ENCODE results near the gene TMEM204.

GRCh38 chr16:1510272-1510671 lies 23.2 kb upstream of the TMEM204 start:
- TF ChIP-seq CTCF (IDR thresholded peaks at IDR 0.05; ENCODE audit: poor library complexity, severe bottlenecking) (no peak), REST (IDR thresholded peaks at IDR 0.05; ENCODE audit: borderline replicate concordance) (no peak), EP300 (conservative IDR thresholded peaks at IDR 0.05; ENCODE audit: poor library complexity, severe bottlenecking) (no peak), RAD21 (conservative IDR thresholded peaks at IDR 0.05) (no peak), POLR2AphosphoS5 (IDR thresholded peaks at IDR 0.05) (no peak), TAF1 (IDR thresholded peaks at IDR 0.05; ENCODE audit: low read depth) (no peak)

Data from neural cell (in vitro differentiated cells).